ENCODE results near the gene ARRDC5. TPM values are rescaled to one million over a fixed set of nuclear protein-coding genes. Genes with fewer than 3 reads are reported as not detected.

ARRDC5 gene
- total RNA-seq, 2 experiments from 2014 or later = 0.85 to 1.0 TPM

GRCh38 chr19:4922530-4923275, 20.0 kb upstream of the ARRDC5 start:
- Mint-ChIP-seq H3K36me3 (ENCODE audit: low read depth) (peaks cover 31% of the 10 kb centered on the region), H3K9me3 (no peaks in the 10 kb centered on the region), H3K27ac (no peak overlapping the region), H3K4me3 (no peak overlapping the region), H3K4me1 (peaks cover 9% of the 10 kb centered on the region), H3K27me3 (no peaks in the 10 kb centered on the region)
- ChIA-PET POLR2A (no interaction called here), CTCF (no interaction called here)
- no peak for DNase-seq

- H3K9me3 Mint-ChIP-seq = no peaks in the 10 kb centered on the region
- DNase-seq = peak; percentile 47
- ChIA-PET POLR2A (interaction anchor here (1.0 to 8.0 kb wide), 3 partner anchors 12 to 54 kb away, joined by 3 to 65 read pairs (median 15); partner anchors contain the start of genes KDM4B and PLIN3), CTCF (interaction anchor here (0.6 to 1.6 kb wide), 6 partner anchors 41 to 125 kb away, joined by 3 to 6 read pairs (median 4); partner anchors contain the start of genes FEM1A and KDM4B)
- peaks cover 68% of the 10 kb centered on the region for H3K36me3 Mint-ChIP-seq (ENCODE audit: low read depth)
- H3K4me3 Mint-ChIP-seq = peak overlapping the region; percentile 93
- H3K27me3 Mint-ChIP-seq = no peaks in the 10 kb centered on the region
- H3K4me1 Mint-ChIP-seq = peaks cover 59% of the 10 kb centered on the region
- H3K27ac Mint-ChIP-seq = peak overlapping the region; percentile 99
These were observed 13.8 kb upstream of the ARRDC5 start for GRCh38 chr19:4916292-4917082.

- POLR2A ChIA-PET = interaction anchor here (1.4 to 8.0 kb wide), 6 partner anchors 10 to 708 kb away, joined by 4 to 65 read pairs (median 8); partner anchors contain the start of genes KDM4B, PLIN3, SAFB and SAFB2
- H3K9me3 Mint-ChIP-seq = no peaks in the 10 kb centered on the region
- H3K36me3 Mint-ChIP-seq (ENCODE audit: low read depth) = peaks cover 67% of the 10 kb centered on the region
- peak overlapping the region; percentile 93 for H3K4me3 Mint-ChIP-seq
- peak overlapping the region; percentile 99 for H3K27ac Mint-ChIP-seq
- peak; percentile 85 for DNase-seq
- no peaks in the 10 kb centered on the region for H3K27me3 Mint-ChIP-seq
- CTCF ChIA-PET = interaction anchor here (0.9 to 5.4 kb wide), 4 partner anchors 44 to 117 kb away, joined by 3 to 76 read pairs (median 6); partner anchors contain the start of gene PLIN3
- peaks cover 66% of the 10 kb centered on the region for H3K4me1 Mint-ChIP-seq
These were observed 12.2 kb upstream of the ARRDC5 start for GRCh38 chr19:4914736-4915501.

- CTCF ChIA-PET = interaction anchor here (0.7 to 5.4 kb wide), 4 partner anchors 43 to 117 kb away, joined by 3 to 76 read pairs (median 6); no protein-coding TSS in a partner anchor
- Mint-ChIP-seq H3K27me3 (no peaks in the 10 kb centered on the region), H3K27ac (peak overlapping the region; percentile 99), H3K36me3 (ENCODE audit: low read depth) (peaks cover 63% of the 10 kb centered on the region), H3K4me1 (peaks cover 66% of the 10 kb centered on the region), H3K9me3 (no peaks in the 10 kb centered on the region), H3K4me3 (peak overlapping the region; percentile 93)
- DNase-seq = peak; percentile 64
- POLR2A ChIA-PET = interaction anchor here (1.5 to 8.0 kb wide), 5 partner anchors 46 to 708 kb away, joined by 4 to 65 read pairs (median 9); partner anchors contain the start of genes KDM4B, PLIN3, SAFB and SAFB2
These were observed 11.5 kb upstream of the ARRDC5 start for GRCh38 chr19:4913996-4914735.

GRCh38 chr19:4911786-4912672, 9.3 kb upstream of the ARRDC5 start:
- DNase-seq = peak; percentile 76
- Mint-ChIP-seq H3K4me3 (peak overlapping the region; percentile 83), H3K9me3 (no peaks in the 10 kb centered on the region), H3K36me3 (ENCODE audit: low read depth) (peaks cover 58% of the 10 kb centered on the region), H3K27me3 (no peaks in the 10 kb centered on the region), H3K27ac (peak overlapping the region; percentile 90), H3K4me1 (peaks cover 63% of the 10 kb centered on the region)
- CTCF ChIA-PET = interaction anchor here (0.7 to 5.4 kb wide), 15 partner anchors 9 to 121 kb away, joined by 3 to 76 read pairs (median 9); partner anchors contain the start of genes ARRDC5, FEM1A, KDM4B and PLIN3
- POLR2A ChIA-PET = interaction anchor here (1.1 to 8.0 kb wide), 12 partner anchors 16 to 121 kb away, joined by 3 to 65 read pairs (median 4); partner anchors contain the start of genes FEM1A, KDM4B and PLIN3

- Mint-ChIP-seq H3K27me3 (no peaks in the 10 kb centered on the region), H3K9me3 (no peaks in the 10 kb centered on the region), H3K27ac (peak overlapping the region; percentile 90), H3K4me1 (peaks cover 57% of the 10 kb centered on the region), H3K36me3 (ENCODE audit: low read depth) (peaks cover 52% of the 10 kb centered on the region), H3K4me3 (peak overlapping the region; percentile 83)
- ChIA-PET CTCF (interaction anchor here (0.6 to 5.4 kb wide), 15 partner anchors 38 to 893 kb away, joined by 3 to 76 read pairs (median 9); partner anchors contain the start of genes FEM1A, KDM4B and PLIN3), POLR2A (interaction anchor here (1.1 to 8.0 kb wide), 11 partner anchors 17 to 120 kb away, joined by 3 to 65 read pairs (median 5); partner anchors contain the start of genes FEM1A, KDM4B and PLIN3)
- DNase-seq = no peak
These were observed 8.6 kb upstream of the ARRDC5 start for GRCh38 chr19:4911314-4911713.

GRCh38 chr19:4910594-4911281, 8.0 kb upstream of the ARRDC5 start:
- Mint-ChIP-seq H3K4me3 (peak overlapping the region; percentile 83), H3K27me3 (no peaks in the 10 kb centered on the region), H3K4me1 (peaks cover 52% of the 10 kb centered on the region), H3K27ac (peak overlapping the region; percentile 90), H3K36me3 (ENCODE audit: low read depth) (peaks cover 47% of the 10 kb centered on the region), H3K9me3 (no peaks in the 10 kb centered on the region)
- ChIA-PET CTCF (interaction anchor here (0.6 to 5.4 kb wide), 15 partner anchors 38 to 893 kb away, joined by 3 to 76 read pairs (median 9); partner anchors contain the start of genes FEM1A, KDM4B and PLIN3), POLR2A (interaction anchor here (1.2 to 8.0 kb wide), 9 partner anchors 37 to 121 kb away, joined by 3 to 65 read pairs (median 7); partner anchors contain the start of genes FEM1A, KDM4B and PLIN3)
- DNase-seq = peak; percentile 29

GRCh38 chr19:4909897-4910593, 7.3 kb upstream of the ARRDC5 start:
- DNase-seq = peak; percentile 96
- CTCF ChIA-PET = interaction anchor here (0.6 kb wide), 1 partner anchor 55 kb away, joined by 5 read pairs; no protein-coding TSS in a partner anchor
- Mint-ChIP-seq H3K27me3 (no peaks in the 10 kb centered on the region), H3K36me3 (ENCODE audit: low read depth) (peaks cover 42% of the 10 kb centered on the region), H3K27ac (peak overlapping the region; percentile 90), H3K9me3 (no peaks in the 10 kb centered on the region), H3K4me1 (peaks cover 45% of the 10 kb centered on the region), H3K4me3 (peak overlapping the region; percentile 83)
- POLR2A ChIA-PET = interaction anchor here (1.7 to 3.5 kb wide), 3 partner anchors 37 to 101 kb away, joined by 4 to 19 read pairs (median 17); partner anchors contain the start of gene KDM4B

- Mint-ChIP-seq H3K4me1 (peaks cover 38% of the 10 kb centered on the region), H3K27ac (peak within 1 kb of the TSS; percentile 90), H3K27me3 (no peaks in the 10 kb centered on the region), H3K36me3 (ENCODE audit: low read depth) (peaks cover 36% of the 10 kb centered on the region), H3K4me3 (peak within 1 kb of the TSS; percentile 83), H3K9me3 (no peaks in the 10 kb centered on the region)
- ChIA-PET CTCF (interaction anchor here (0.6 kb wide), 1 partner anchor 54 kb away, joined by 5 read pairs; no protein-coding TSS in a partner anchor), POLR2A (interaction anchor here (0.7 to 3.5 kb wide), 3 partner anchors 40 to 100 kb away, joined by 3 to 17 read pairs (median 4); partner anchors contain the start of gene KDM4B)
- peak; percentile 66 for DNase-seq
These were observed 6.6 kb upstream of the ARRDC5 start, which contains the start of gene UHRF1 for GRCh38 chr19:4909156-4909896. Gene UHRF1 (plus strand): TSS chr19:4909501. CDS start chr19:4910886, 1,385 bp downstream.

Data from activated CD4-positive, alpha-beta memory T cell treated with anti-CD3 and anti-CD28 coated beads, Interleukin-2, amount 10 ng/mL, durations not matched to agents 7 days and 5 days (primary cell).